DND-41 (cell line): ENCODE measurements around the gene LRP2BP.

Experiments
- EZH2 ChIP-seq: IDR thresholded peaks from 3 replicates; pipeline ENCODE4 v1.6.1; 2012; ENCODE audit warnings: borderline replicate concordance, low read depth, mild to moderate bottlenecking, moderate library complexity, low read length, inconsistent platforms; ENCODE audit not compliant: severe bottlenecking
- TF ChIP-seq, protein P1 (sequence below): IDR thresholded peaks from 2 replicates; pipeline ENCODE4 v1.5.1; 2012; ENCODE audit warnings: borderline replicate concordance, low read length, moderate library complexity, mild to moderate bottlenecking; ENCODE audit not compliant: poor library complexity, severe bottlenecking; ENCODE audit errors: extremely low read depth

DNA sequence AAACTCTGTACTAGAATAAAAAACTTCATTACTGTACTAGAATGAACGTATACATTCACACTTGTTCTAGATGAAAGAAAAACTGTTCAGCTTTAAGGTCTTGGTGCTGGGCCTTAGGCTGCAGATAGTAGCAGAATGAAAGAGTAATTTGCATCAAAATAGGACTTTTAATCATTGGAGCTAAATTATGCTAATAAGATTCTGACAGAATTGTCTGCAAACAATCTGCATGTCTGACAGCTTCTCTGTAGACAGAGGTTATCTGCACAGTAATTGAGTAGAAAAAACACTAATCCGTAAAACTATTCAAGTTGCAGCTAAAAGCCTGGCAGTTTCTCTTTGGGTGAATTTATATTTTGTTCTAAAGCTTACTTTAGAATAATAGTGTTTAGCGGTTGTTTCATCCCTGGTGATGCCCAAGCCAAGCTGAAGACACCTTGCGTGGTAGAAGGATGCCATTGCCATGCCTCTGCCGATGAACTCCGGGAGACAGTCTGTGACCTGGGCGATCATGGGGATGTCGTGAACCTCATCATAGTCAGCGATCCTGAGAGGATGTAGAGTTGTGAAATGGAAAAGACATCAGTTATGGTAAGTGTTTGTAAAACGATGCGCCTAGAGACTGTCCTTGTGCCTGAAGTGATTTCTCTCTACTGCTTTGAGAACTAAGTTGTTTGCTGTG is 25.3 kb downstream of the LRP2BP start:
- TF ChIP-seq, protein P1, sequence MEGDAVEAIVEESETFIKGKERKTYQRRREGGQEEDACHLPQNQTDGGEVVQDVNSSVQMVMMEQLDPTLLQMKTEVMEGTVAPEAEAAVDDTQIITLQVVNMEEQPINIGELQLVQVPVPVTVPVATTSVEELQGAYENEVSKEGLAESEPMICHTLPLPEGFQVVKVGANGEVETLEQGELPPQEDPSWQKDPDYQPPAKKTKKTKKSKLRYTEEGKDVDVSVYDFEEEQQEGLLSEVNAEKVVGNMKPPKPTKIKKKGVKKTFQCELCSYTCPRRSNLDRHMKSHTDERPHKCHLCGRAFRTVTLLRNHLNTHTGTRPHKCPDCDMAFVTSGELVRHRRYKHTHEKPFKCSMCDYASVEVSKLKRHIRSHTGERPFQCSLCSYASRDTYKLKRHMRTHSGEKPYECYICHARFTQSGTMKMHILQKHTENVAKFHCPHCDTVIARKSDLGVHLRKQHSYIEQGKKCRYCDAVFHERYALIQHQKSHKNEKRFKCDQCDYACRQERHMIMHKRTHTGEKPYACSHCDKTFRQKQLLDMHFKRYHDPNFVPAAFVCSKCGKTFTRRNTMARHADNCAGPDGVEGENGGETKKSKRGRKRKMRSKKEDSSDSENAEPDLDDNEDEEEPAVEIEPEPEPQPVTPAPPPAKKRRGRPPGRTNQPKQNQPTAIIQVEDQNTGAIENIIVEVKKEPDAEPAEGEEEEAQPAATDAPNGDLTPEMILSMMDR, result no peak
- TF ChIP-seq EZH2, result no peak
